H1 (cell line): ENCODE measurements around the gene GBX1. TPM values are rescaled to one million over a fixed set of nuclear protein-coding genes. Genes with fewer than 3 reads are reported as not detected.

Experiments
- CTCF ChIA-PET: fragments of 300-600 bp; sonication (Branson Sonifier 250); formaldehyde crosslinking; loops from one replicate; lab custom pipeline; 2021; ENCODE audit not compliant: partially characterized antibody; lab: Charles Lee
- POLR2A ChIA-PET: fragments of 300-600 bp; sonication (Branson Sonifier 250); formaldehyde crosslinking; loops from one replicate; lab custom pipeline; 2021; ENCODE audit warnings: inconsistent platforms; ENCODE audit not compliant: partially characterized antibody; lab: Charles Lee
- DNase-seq, 2 experiments: peaks; one replicate each; pipeline versions ENCODE4 v3.0.0 to v3.0.0-alpha.2; 2010 to 2022; ENCODE audit warnings: low spot score in 2 of 2, low read depth in 1 of 2, mixed read lengths in 1 of 2
- FAIRE-seq: peaks from 2 replicates; lab custom pipeline; 2011; peaks lifted over from hg19 to GRCh38; lab: Jason Lieb, UNC
- H2AFZ ChIP-seq: 2 replicates; pipeline ENCODE4 v1.8.1; 2012; ENCODE audit warnings: low read length, inconsistent platforms
- H2AK5ac ChIP-seq: 2 replicates; pipeline ENCODE4 v1.6.1; 2013; ENCODE audit warnings: low read depth, low read length
- H2BK120ac ChIP-seq: replicated peaks from 2 replicates; pipeline ENCODE3; 2013; ENCODE audit warnings: low read depth, low read length, inconsistent platforms
- H2BK12ac ChIP-seq: 2 replicates; pipeline ENCODE4 v1.6.1; 2013; ENCODE audit warnings: low read depth, low read length
- H2BK15ac ChIP-seq: 2 replicates; pipeline ENCODE4 v1.6.1; 2013; ENCODE audit warnings: low read length
- H2BK20ac ChIP-seq: 2 replicates; pipeline ENCODE4 v1.6.1; 2013; ENCODE audit warnings: low read length
- H2BK5ac ChIP-seq: 2 replicates; pipeline ENCODE4 v1.6.1; 2013; ENCODE audit warnings: low read depth, low read length
- H3K14ac ChIP-seq: 2 replicates; pipeline ENCODE4 v1.6.1; 2013; ENCODE audit warnings: inconsistent platforms; ENCODE audit not compliant: insufficient read length
- H3K18ac ChIP-seq: 2 replicates; pipeline ENCODE4 v1.6.1; 2013; ENCODE audit warnings: low read length; ENCODE audit errors: extremely low read depth
- H3K23ac ChIP-seq: 2 replicates; pipeline ENCODE4 v1.6.1; 2013; ENCODE audit warnings: inconsistent platforms; ENCODE audit not compliant: insufficient read length
- H3K23me2 ChIP-seq: 2 replicates; pipeline ENCODE4 v1.6.1; 2013; ENCODE audit warnings: low read depth, low read length
- H3K27ac ChIP-seq: 2 replicates; pipeline ENCODE4 v1.6.1; 2011; ENCODE audit warnings: low read depth, low read length, inconsistent platforms
- H3K27me3 ChIP-seq, 4 experiments: replicated peaks in 1 of 4; 1 replicate in 1 of 4; 2 replicates in 3 of 4; pipeline versions ENCODE4 v1.6.1 to v1.8.1; 2011 to 2013; ENCODE audit warnings: low read length in 3 of 4, mild to moderate bottlenecking in 3 of 4, inconsistent platforms in 2 of 4, mixed read lengths in 2 of 4, moderate library complexity in 1 of 4; ENCODE audit not compliant: control insufficient read depth in 3 of 4, insufficient read depth in 3 of 4; ENCODE audit errors: extremely low read depth in 1 of 4
- H3K36me3 ChIP-seq, 4 experiments: 2 replicates each; pipeline versions ENCODE4 v1.6.1 to v1.8.1; 2011 to 2013; ENCODE audit warnings: mild to moderate bottlenecking in 4 of 4, low read length in 3 of 4, moderate library complexity in 2 of 4, control low read depth in 1 of 4, inconsistent platforms in 1 of 4; ENCODE audit not compliant: insufficient read depth in 4 of 4, control insufficient read depth in 2 of 4
- H3K4ac ChIP-seq: replicated peaks from 2 replicates; pipeline ENCODE3; 2013; ENCODE audit warnings: low read length, low read depth, mixed read lengths, inconsistent platforms; ENCODE audit not compliant: insufficient read length
- H3K4me1 ChIP-seq, 4 experiments: replicated peaks in 1 of 4; 1 replicate in 1 of 4; 2 replicates in 3 of 4; pipeline versions ENCODE4 v1.6.1 to v1.8.1; 2011 to 2013; ENCODE audit warnings: low read length in 3 of 4, inconsistent platforms in 2 of 4, mixed read lengths in 1 of 4; ENCODE audit not compliant: insufficient read depth in 4 of 4, control insufficient read depth in 3 of 4
- H3K4me2 ChIP-seq, 2 experiments: 2 replicates each; pipeline versions ENCODE4 v1.6.1 to v1.8.1; 2011 to 2013; ENCODE audit warnings: low read depth in 2 of 2, low read length in 2 of 2, control low read depth in 1 of 2, inconsistent platforms in 1 of 2, mild to moderate bottlenecking in 1 of 2; ENCODE audit not compliant: insufficient read depth in 1 of 2
- H3K4me3 ChIP-seq, 4 experiments: fragments of 200-600, 300-600 bp in 1 of 4; sonication (generic), shearing (Covaris generic), sonication (Bioruptor Twin) in 1 of 4; 2 replicates each; pipeline versions ENCODE4 v1.5.1 to v1.8.1; 2011 to 2016; ENCODE audit warnings: low read length in 4 of 4, low read depth in 3 of 4, control low read depth in 2 of 4, inconsistent platforms in 2 of 4, mild to moderate bottlenecking in 2 of 4, mixed read lengths in 1 of 4, moderate library complexity in 1 of 4; ENCODE audit not compliant: insufficient read depth in 2 of 4; ENCODE audit errors: extremely low read depth in 1 of 4
- H3K56ac ChIP-seq: replicated peaks from 2 replicates; pipeline ENCODE3; 2013; ENCODE audit warnings: low read depth, mild to moderate bottlenecking, mixed read lengths, low read length, inconsistent platforms; ENCODE audit not compliant: insufficient read length
- H3K79me1 ChIP-seq: 2 replicates; pipeline ENCODE4 v1.6.1; 2013; ENCODE audit warnings: low read depth, low read length, control low read depth
- H3K79me2 ChIP-seq, 2 experiments: 2 replicates each; pipeline versions ENCODE4 v1.6.1 to v1.8.1; 2012 to 2013; ENCODE audit warnings: low read length in 2 of 2, mild to moderate bottlenecking in 2 of 2, inconsistent platforms in 1 of 2; ENCODE audit not compliant: insufficient read depth in 2 of 2, control insufficient read depth in 1 of 2
- H3K9ac ChIP-seq, 4 experiments: replicated peaks in 1 of 4; 1 replicate in 1 of 4; 2 replicates in 3 of 4; pipeline versions ENCODE4 v1.6.1 to v1.8.1; 2011 to 2013; ENCODE audit warnings: low read depth in 3 of 4, low read length in 3 of 4, control low read depth in 2 of 4, mild to moderate bottlenecking in 2 of 4, moderate library complexity in 2 of 4, inconsistent platforms in 1 of 4; ENCODE audit errors: extremely low read depth in 1 of 4
- H3K9me3 ChIP-seq, 2 experiments: 2 replicates each; pipeline versions ENCODE4 v1.6.1 to v1.8.1; 2012 to 2013; ENCODE audit warnings: mild to moderate bottlenecking in 2 of 2, moderate library complexity in 2 of 2, control low read depth in 1 of 2, inconsistent platforms in 1 of 2, low read depth in 1 of 2, low read length in 1 of 2, mixed read lengths in 1 of 2; ENCODE audit not compliant: insufficient read depth in 2 of 2
- H4K20me1 ChIP-seq, 2 experiments: replicated peaks in 1 of 2; 2 replicates each; pipeline versions ENCODE3 to v1.8.1; 2011 to 2013; ENCODE audit warnings: inconsistent platforms in 2 of 2, low read length in 2 of 2, mild to moderate bottlenecking in 1 of 2; ENCODE audit not compliant: insufficient read depth in 2 of 2, control insufficient read depth in 1 of 2
- H4K5ac ChIP-seq: 2 replicates; pipeline ENCODE4 v1.6.1; 2013; ENCODE audit warnings: low read length, low read depth, mixed read lengths, inconsistent platforms; ENCODE audit not compliant: insufficient read length
- H4K8ac ChIP-seq: 2 replicates; pipeline ENCODE4 v1.8.0; 2013; ENCODE audit warnings: mild to moderate bottlenecking, moderate library complexity, low read length, inconsistent platforms; ENCODE audit not compliant: insufficient read depth; ENCODE audit errors: extremely low read depth
- H4K91ac ChIP-seq: replicated peaks from 2 replicates; pipeline ENCODE3; 2013; ENCODE audit warnings: low read length, mixed read lengths, inconsistent platforms; ENCODE audit not compliant: insufficient read length
- RFX5 ChIP-seq: IDR thresholded peaks from 2 replicates; pipeline ENCODE4 v1.6.1; 2011; ENCODE audit warnings: low read depth, low read length, improper control_type of control experiment, borderline replicate concordance
- WGBS, 2 experiments: shearing (Covaris generic) in 1 of 2; methylation state at CpG; one replicate each; pipeline versions ENCODE4 v1.1.6 to v1.1.7; 2013 to 2015; ENCODE audit warnings: low lambda C conversion rate in 2 of 2, mixed read lengths in 2 of 2, inconsistent platforms in 1 of 2, low coverage in 1 of 2, missing lambda C conversion rate in 1 of 2; ENCODE audit not compliant: insufficient replicate concordance in 2 of 2, insufficient coverage in 1 of 2, insufficient read length in 1 of 2; ENCODE audit errors: extremely low coverage in 1 of 2, missing lambda C conversion rate in 1 of 2; 5-methylcytosine and 5-hydroxymethylcytosine counted together
- polyA plus RNA-seq, 7 experiments: library from polyadenylated mRNA; depleted of rRNA in 3 of 7; stranded (reverse) in 5 of 7; unstranded in 2 of 7; fragments of >200 nt in 5 of 7; fragments of 200-250 nt in 2 of 7; gene quantifications; 1 replicate in 5 of 7; 2 replicates in 1 of 7; 4 replicates in 1 of 7; pipeline versions ENCODE4 v1.2.1 to v1.2.3, GENCODE V29; 2011 to 2013; ENCODE audit warnings: missing spikeins in 2 of 7, mixed read lengths in 2 of 7
- total RNA-seq: library from RNA; stranded (reverse); fragmentation: NEBNext Ultra II Directional; extraction: Animal tissue kit (Norgen Biotek cat#: 25700); gene quantifications from 2 replicates; pipeline ENCODE4 v1.2.1, GENCODE V29; 2021

The GBX1 gene
- total and polyA plus RNA-seq, 2 of the 8 experiments (the other 6 are each of a cell fraction or from before 2014, with no cell fraction given), result not detected

GRCh38 chr7:151128144-151128543 is 39.4 kb downstream of the GBX1 start:
- no peak overlapping the region for H3K4me3 ChIP-seq
- H3K4ac ChIP-seq, result no peak overlapping the region
- H4K8ac ChIP-seq, result no peak overlapping the region
- H2BK12ac ChIP-seq, result no peak overlapping the region
- no peak for TF ChIP-seq RFX5
- no peak overlapping the region for H3K56ac ChIP-seq
- DNase-seq, result no peak
- H2BK5ac ChIP-seq, result no peak overlapping the region
- H3K14ac ChIP-seq, result no peak overlapping the region
- H4K5ac ChIP-seq, result no peak overlapping the region
- H2AK5ac ChIP-seq, result no peak overlapping the region
- no peak overlapping the region for H3K23ac ChIP-seq
- no peak overlapping the region for H2AFZ ChIP-seq
- no peak overlapping the region for H3K18ac ChIP-seq
- H3K23me2 ChIP-seq, result peaks cover 5% of the 10 kb centered on the region; the same call in 1 of the 2 replicates
- no peak for FAIRE-seq
- H3K36me3 ChIP-seq, result peaks cover 0 to 6% (median 0%) of the 10 kb centered on the region in 4 experiments; a peak in 2 of 8 replicates
- H2BK20ac ChIP-seq, result no peak overlapping the region
- no peaks in the 10 kb centered on the region for H3K79me1 ChIP-seq
- H3K4me1 ChIP-seq, result peaks cover 0 to 21% (median 7%) of the 10 kb centered on the region in 4 experiments; a peak in 6 of 7 replicates
- no peak overlapping the region for H4K91ac ChIP-seq
- peaks cover 0 to 13% (median 4%) of the 10 kb centered on the region in 4 experiments; a peak in 5 of 7 replicates for H3K27me3 ChIP-seq
- H4K20me1 ChIP-seq, result peaks cover 8 to 26% of the 10 kb centered on the region in 2 experiments
- 87% methylated on average over 13 of the region's 14 CpGs; no CpG with 5 or more reads in 1 of the 2 experiments for WGBS, 2 experiments
- H2BK15ac ChIP-seq, result no peak overlapping the region
- ChIA-PET CTCF (interaction anchor here (0.6 to 11.7 kb wide), 7 partner anchors 15 to 206 kb away, joined by 3 to 197 read pairs (median 5); no protein-coding TSS in a partner anchor), POLR2A (interaction anchor here (1.1 to 1.2 kb wide), 2 partner anchors 29 to 91 kb away, joined by 3 to 4 read pairs; no protein-coding TSS in a partner anchor)
- no peaks in the 10 kb centered on the region for H3K9me3 ChIP-seq
- no peaks in the 10 kb centered on the region for H3K79me2 ChIP-seq
- H3K9ac ChIP-seq, result no peak overlapping the region
- no peak overlapping the region for H3K4me2 ChIP-seq
- H3K27ac ChIP-seq, result no peak overlapping the region
- no peak overlapping the region for H2BK120ac ChIP-seq
